ENCODE data around the gene TGM1.

GRCh38 chr14:24247422-24247821, 15.6 kb downstream of the TGM1 start:
- TF ChIP-seq POLR2A (IDR thresholded peaks at IDR 0.05; ENCODE audit: low read length) (no peak), GATA1 (IDR thresholded peaks at IDR 0.05; ENCODE audit: low read depth, low read length) (no peak)
